VCaP (cell line): Measurements from ENCODE around the gene HS3ST4.
"Not testable (repeated sequence)": the region's sequence is repeated elsewhere in the genome, so short reads cannot be mapped to it uniquely, and the experiment has no call there.

Experiments
- H3K27ac ChIP-seq: fragments of 450-650 bp; 2 replicates; pipeline ENCODE4 v1.5.1; 2017
- CTCF ChIP-seq: fragments of 450-650 bp; conservative IDR thresholded peaks from 2 replicates; pipeline ENCODE4 v1.5.1; 2017; ENCODE audit warnings: mild to moderate bottlenecking, moderate library complexity

HS3ST4 gene

GRCh38 chr16:26053889-26054288, 362.1 kb downstream of the HS3ST4 start:
- TF ChIP-seq CTCF = no peak

GRCh38 chr16:26058326-26058725, 366.6 kb downstream of the HS3ST4 start:
- TF ChIP-seq CTCF = no peak

More at GRCh38 chr16:26053889-26054288, 362.1 kb downstream of the HS3ST4 start:
- no peak overlapping the region for H3K27ac ChIP-seq

GRCh38 chr16:26070302-26071100, 378.7 kb downstream of the HS3ST4 start:
- no peak overlapping the region for H3K27ac ChIP-seq

More at GRCh38 chr16:26058326-26058725, 366.6 kb downstream of the HS3ST4 start:
- H3K27ac ChIP-seq = no peak overlapping the region

GRCh38 chr16:26071101-26071866, 379.5 kb downstream of the HS3ST4 start:
- TF ChIP-seq CTCF = no peak
- H3K27ac ChIP-seq = no peak overlapping the region

More at GRCh38 chr16:26070302-26071100, 378.7 kb downstream of the HS3ST4 start:
- no peak for TF ChIP-seq CTCF

GRCh38 chr16:26078716-26079355, 387.1 kb downstream of the HS3ST4 start:
- no peak overlapping the region for H3K27ac ChIP-seq
- TF ChIP-seq CTCF = no peak

- H3K27ac ChIP-seq = no peak overlapping the region
- TF ChIP-seq CTCF = no peak
These were observed 395.3 kb downstream of the HS3ST4 start for GRCh38 chr16:26087091-26087490.

GRCh38 chr16:26091511-26091910, 399.8 kb downstream of the HS3ST4 start:
- TF ChIP-seq CTCF = no peak
- no peak overlapping the region for H3K27ac ChIP-seq

- not testable (repeated sequence) for H3K27ac ChIP-seq
These were observed 406.4 kb downstream of the HS3ST4 start for GRCh38 chr16:26098206-26098605.
